Measurements from ENCODE around the gene SURF4. TPM values are rescaled to one million over a fixed set of nuclear protein-coding genes. Genes with fewer than 3 reads are reported as not detected.

Gene SURF4
- total and polyA plus RNA-seq, 2 of the 13 experiments (the other 11 are each of a cell fraction or from before 2014, with no cell fraction given), result 220 to 265 TPM

DNA sequence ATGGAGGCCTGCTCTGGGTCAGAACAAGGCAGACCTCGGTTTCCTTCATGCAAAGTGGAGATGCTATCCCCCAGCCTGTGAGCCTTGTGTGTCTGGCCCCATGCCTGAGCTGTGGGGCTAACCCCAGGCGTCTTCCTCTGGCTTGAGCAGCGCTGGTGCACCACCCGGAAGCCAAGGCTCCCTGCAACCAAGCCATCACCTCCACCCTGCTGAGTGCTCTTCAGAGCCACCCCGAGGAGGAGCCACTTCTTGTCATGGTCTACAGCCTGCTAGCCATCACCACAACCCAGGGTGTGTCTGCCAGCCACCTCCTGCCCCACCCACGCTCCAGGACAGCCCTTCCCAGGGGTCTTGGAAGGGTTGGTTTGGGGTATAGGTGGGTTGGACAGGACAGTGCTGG is 25.7 kb upstream of the SURF4 start (continued):
- TF ChIP-seq AKAP8 (CRISPR knock-in tag; IDR thresholded peaks at IDR 0.05), result 0 out of 2 replicates have a peak, but pooled peaks have one; percentile 66

DNA sequence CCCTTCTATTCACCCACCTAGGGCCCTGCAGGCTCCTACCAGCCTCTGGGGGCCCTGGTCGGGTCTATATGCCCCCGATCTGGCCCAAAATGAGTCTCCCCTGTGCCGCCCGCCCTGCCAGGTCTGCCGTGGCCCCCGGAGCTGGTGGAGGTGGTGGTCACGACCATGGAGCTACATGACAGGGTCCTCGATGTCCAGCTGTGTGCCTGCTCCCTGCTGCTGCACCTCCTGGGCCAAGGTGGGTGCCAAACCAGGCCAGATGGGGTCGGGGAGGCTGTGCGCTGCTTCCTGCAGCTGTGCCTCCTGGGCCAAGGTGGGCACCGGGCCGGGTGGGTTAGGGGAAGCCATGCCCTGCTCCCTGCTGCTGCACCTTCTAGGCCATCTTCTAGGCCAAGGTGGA is 24.4 kb upstream of the SURF4 start:
- no TSS peak for BruUV-seq (replicated peaks)
- H3K27me3 ChIP-seq (ENCODE audit: control insufficient read depth in 1 of 2, insufficient read depth in 2 of 2, low read length in 2 of 2), result no peaks in the 10 kb centered on the region
- intact Hi-C loops (cut with micrococcal nuclease; ENCODE audit: unreplicated experiment) (no loop called here), in situ Hi-C loops (cut with HindIII; ENCODE audit: extremely low pct_ligation_motif_present, low pct_unique_long_range_greater_than_20kb) (no loop called here)
- H3K27ac ChIP-seq (ENCODE audit: extremely low read length, insufficient read depth, low read length), result no peak overlapping the region
- no peak overlapping the region for H2AFZ ChIP-seq (ENCODE audit: low read length)
- ChIA-PET CTCF (ENCODE audit: low intra/inter-chr PET ratio, low total read pairs) (no interaction called here), POLR2A (interaction anchor here (0.6 kb wide), 1 partner anchor 580 kb away, joined by 4 read pairs; no protein-coding TSS in a partner anchor)
- TF ChIP-seq RBAK (CRISPR knock-in tag; IDR thresholded peaks at IDR 0.05) (no peak), GATA4 (IDR thresholded peaks at IDR 0.05; ENCODE audit: borderline replicate concordance, low read depth) (no peak), ZNF556 (CRISPR knock-in tag; IDR thresholded peaks at IDR 0.05; ENCODE audit: borderline replicate concordance) (no peak), AGO2 (optimal IDR thresholded peaks at IDR 0.05; ENCODE audit: low read depth, low read length) (peak; percentile 71), ATRX (CRISPR knock-in tag; IDR thresholded peaks at IDR 0.05; ENCODE audit: borderline replicate concordance) (no peak), ZNF768 (CRISPR knock-in tag; IDR thresholded peaks at IDR 0.05) (0 out of 2 replicates have a peak, but pooled peaks have one; percentile 12), POLR2A (IDR thresholded peaks at IDR 0.05; ENCODE audit: insufficient read depth in 1 of 2, low read depth in 2 of 2, low read length in 2 of 2) (peak in 1 of 2 experiments; percentile 38; a peak in 1 of 4 replicates), KDM2A (CRISPR knock-in tag; IDR thresholded peaks at IDR 0.05; ENCODE audit: borderline replicate concordance, low read depth) (0 out of 2 replicates have a peak, but pooled peaks have one; percentile 7), ZNF543 (CRISPR knock-in tag; IDR thresholded peaks at IDR 0.05) (no peak)
- no peak overlapping the region for H3K4me2 ChIP-seq (ENCODE audit: low read depth, low read length)
- no peaks in the 10 kb centered on the region for H3K79me2 ChIP-seq (ENCODE audit: insufficient read depth, low read length)
- no peaks in the 10 kb centered on the region for H3K9me3 ChIP-seq (ENCODE audit: low read length)
- no peak for FAIRE-seq
- WGBS (ENCODE audit: low lambda C conversion rate), result 100% methylated on average over 6 of the region's 12 CpGs
- H3K36me3 ChIP-seq (replicated peaks in 1 of 2; ENCODE audit: control insufficient read depth in 1 of 2, insufficient read depth in 2 of 2, low read length in 2 of 2), result peaks cover 3 to 5% of the 10 kb centered on the region in 2 experiments; a peak in 3 of 5 replicates
- no peak for DNase-seq (ENCODE audit: low spot score)
- H3K4me1 ChIP-seq (ENCODE audit: insufficient read depth, low read length), result peaks cover 20% of the 10 kb centered on the region
- H4K20me1 ChIP-seq (ENCODE audit: insufficient read depth, low read length), result 0 out of 2 replicates have a peak, but pooled peaks cover 4% of the 10 kb centered on the region
- no peak overlapping the region for H3K9ac ChIP-seq (ENCODE audit: insufficient read depth, low read depth, low read length)
- ATAC-seq, result no peak
- no peak overlapping the region for H3K4me3 ChIP-seq (replicated peaks in 1 of 3; ENCODE audit: insufficient read depth in 1 of 3, low read depth in 2 of 3, low read length in 3 of 3)
